Putamen (tissue), 1 donor: ENCODE measurements around the gene RPL34.
A peak's percentile ranks its signal among the peaks of the same experiment; 100 is the strongest.
"Not testable (repeated sequence)": the region's sequence is repeated elsewhere in the genome, so short reads cannot be mapped to it uniquely, and the experiment has no call there.

Experiments
- DNase-seq: peaks from one replicate; pipeline ENCODE4 v3.0.0-alpha.2; 2016; ENCODE audit warnings: low spot score

Gene RPL34

GRCh38 chr4:108620101-108620932, at the start of gene RPL34:
Gene RPL34, plus strand, starts transcription at chr4:108620576. Its CDS starts 1,384 bp downstream, at chr4:108621960.
- DNase-seq: peak; percentile 99

GRCh38 chr4:108570993-108571569, 49.3 kb upstream of the RPL34 start:
- DNase-seq: no peak

GRCh38 chr4:108574402-108574801, 46.0 kb upstream of the RPL34 start:
- no peak for DNase-seq

- DNase-seq: no peak
Measured at GRCh38 chr4:108581083-108581482, 39.3 kb upstream of the RPL34 start.

GRCh38 chr4:108586778-108587177, 33.6 kb upstream of the RPL34 start:
- no peak for DNase-seq

- no peak for DNase-seq
Measured at GRCh38 chr4:108588878-108589277, 31.5 kb upstream of the RPL34 start.

GRCh38 chr4:108589961-108590360, 30.4 kb upstream of the RPL34 start:
- DNase-seq: no peak

GRCh38 chr4:108590776-108591175, 29.6 kb upstream of the RPL34 start:
- DNase-seq: no peak

- no peak for DNase-seq
Measured at GRCh38 chr4:108592674-108592986, 27.7 kb upstream of the RPL34 start.

GRCh38 chr4:108594296-108594695, 26.1 kb upstream of the RPL34 start:
- not testable (repeated sequence) for DNase-seq

- DNase-seq: no peak
Measured at GRCh38 chr4:108596344-108596743, 24.0 kb upstream of the RPL34 start.

- peak; percentile 49 for DNase-seq
Measured at GRCh38 chr4:108601106-108601505, 19.3 kb upstream of the RPL34 start.

- no peak for DNase-seq
Measured at GRCh38 chr4:108601532-108601931, 18.8 kb upstream of the RPL34 start.

GRCh38 chr4:108602163-108602562, 18.2 kb upstream of the RPL34 start:
- no peak for DNase-seq

- no peak for DNase-seq
Measured at GRCh38 chr4:108607079-108607815, 13.1 kb upstream of the RPL34 start.

- peak; percentile 53 for DNase-seq
Measured at GRCh38 chr4:108611365-108611764, 9.0 kb upstream of the RPL34 start.

GRCh38 chr4:108612365-108612764, 8.0 kb upstream of the RPL34 start:
- no peak for DNase-seq

- no peak for DNase-seq
Measured at GRCh38 chr4:108619372-108620100, 840 bp upstream of the RPL34 start.

- no peak for DNase-seq
Measured at GRCh38 chr4:108620933-108621905, 843 bp downstream of the RPL34 start.

GRCh38 chr4:108622022-108622421, 1.6 kb downstream of the RPL34 start:
- DNase-seq: no peak

GRCh38 chr4:108622828-108623227, 2.5 kb downstream of the RPL34 start:
- DNase-seq: no peak
